GM19240 (cell line): ENCODE measurements around the gene KRTAP12-1.

ENCODE experiments used
- DNase-seq: peaks from one replicate; pipeline ENCODE4 v3.0.0; 2011; ENCODE audit warnings: low spot score; ENCODE audit not compliant: insufficient read length

KRTAP12-1 gene

DNA sequence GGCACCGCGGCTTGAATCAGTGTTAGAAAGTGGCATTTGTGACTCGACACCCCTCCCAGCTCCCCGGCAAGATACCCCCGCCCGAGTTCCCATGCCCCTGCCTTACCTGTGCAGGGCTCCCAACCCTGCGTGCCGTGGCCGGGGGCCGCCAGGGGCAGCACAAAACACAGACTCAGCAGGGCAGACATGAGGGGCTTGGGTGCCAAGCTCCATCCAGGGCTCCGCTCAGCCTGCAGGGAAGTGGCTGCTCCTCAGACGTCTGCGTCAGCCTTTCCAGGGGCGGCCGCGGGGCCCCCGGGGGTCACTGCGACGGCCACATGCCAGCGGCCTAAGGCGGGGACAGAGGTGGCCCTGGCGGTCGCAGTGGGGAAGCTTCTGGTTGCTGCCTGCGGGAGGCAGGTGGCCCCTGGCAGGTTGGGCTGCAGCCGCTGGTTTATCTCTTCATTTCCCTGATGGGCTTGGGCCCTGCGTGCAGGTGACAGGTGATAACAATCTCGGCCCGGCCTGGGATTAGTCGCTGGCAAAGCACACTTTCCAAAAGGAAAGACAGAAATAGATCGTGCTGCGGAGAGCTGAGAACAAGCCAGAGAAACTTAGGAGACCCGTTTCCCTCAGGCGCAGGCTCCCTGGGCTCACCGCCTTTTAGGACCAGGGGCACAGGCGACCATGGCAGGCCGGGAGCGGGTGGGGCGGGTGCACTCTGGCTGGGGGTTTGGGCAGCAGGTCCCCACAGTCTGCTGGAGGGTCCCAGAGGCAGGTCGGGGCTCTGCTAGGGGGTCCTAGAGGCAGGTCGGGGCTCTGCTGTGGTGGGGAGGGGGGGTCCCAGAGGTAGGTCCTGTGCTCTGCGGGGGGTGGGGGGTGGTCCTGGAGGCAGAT, 29.6 kb upstream of the KRTAP12-1 start, which contains the start of gene TSPEAR:
Gene TSPEAR, minus strand, starts transcription at position 246 of the 876 bp plus-strand sequence. Its CDS starts 58 bp downstream, at position 188.
- DNase-seq: no peak

DNA sequence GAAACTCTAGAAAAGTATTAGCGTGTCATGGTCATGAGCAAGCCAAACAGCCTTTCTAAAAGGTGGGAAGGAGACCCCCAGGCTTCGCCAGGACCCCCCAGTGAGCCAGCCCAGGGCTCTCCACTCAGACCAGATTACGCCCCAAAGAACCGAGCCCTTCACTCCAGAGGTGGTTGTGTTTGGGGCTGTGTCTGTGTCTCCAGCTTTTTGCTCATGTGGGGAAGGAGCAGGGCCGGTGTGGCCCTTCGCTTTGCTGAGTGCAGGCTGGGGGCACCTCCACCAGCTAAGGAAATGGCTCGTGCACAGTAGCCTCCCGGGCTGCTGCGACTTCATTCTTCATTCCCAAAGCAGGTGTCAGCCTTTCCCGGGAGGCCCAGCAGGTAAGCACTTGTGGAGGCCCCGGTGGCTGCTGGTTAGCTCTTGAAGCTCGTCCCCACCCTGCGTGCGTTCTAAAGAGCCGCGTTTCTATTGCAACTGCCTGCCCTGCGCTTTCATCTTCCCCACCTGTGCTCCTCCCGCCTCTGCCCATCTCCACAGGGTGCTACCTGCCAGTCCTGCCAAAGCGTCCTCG, 28.9 kb upstream of the KRTAP12-1 start:
- no peak for DNase-seq

DNA sequence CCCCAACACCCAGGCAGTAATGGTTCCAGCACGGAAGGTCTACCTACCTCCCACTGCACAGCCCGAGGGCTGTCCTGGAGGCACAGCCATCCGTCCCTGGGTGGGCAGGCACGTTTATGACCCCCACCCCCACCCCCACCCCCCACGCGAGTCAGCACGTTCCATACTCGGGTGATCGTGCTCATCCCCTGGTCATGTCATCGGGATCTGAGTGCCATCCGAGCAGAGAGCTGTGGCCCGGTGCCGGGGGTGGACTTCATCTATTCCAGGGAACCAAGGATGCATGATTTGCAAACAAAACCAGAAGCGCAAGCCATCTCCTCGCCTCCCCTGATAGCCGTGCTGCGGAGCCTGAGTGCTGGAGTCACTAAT, 28.3 kb upstream of the KRTAP12-1 start:
- no peak for DNase-seq

DNA sequence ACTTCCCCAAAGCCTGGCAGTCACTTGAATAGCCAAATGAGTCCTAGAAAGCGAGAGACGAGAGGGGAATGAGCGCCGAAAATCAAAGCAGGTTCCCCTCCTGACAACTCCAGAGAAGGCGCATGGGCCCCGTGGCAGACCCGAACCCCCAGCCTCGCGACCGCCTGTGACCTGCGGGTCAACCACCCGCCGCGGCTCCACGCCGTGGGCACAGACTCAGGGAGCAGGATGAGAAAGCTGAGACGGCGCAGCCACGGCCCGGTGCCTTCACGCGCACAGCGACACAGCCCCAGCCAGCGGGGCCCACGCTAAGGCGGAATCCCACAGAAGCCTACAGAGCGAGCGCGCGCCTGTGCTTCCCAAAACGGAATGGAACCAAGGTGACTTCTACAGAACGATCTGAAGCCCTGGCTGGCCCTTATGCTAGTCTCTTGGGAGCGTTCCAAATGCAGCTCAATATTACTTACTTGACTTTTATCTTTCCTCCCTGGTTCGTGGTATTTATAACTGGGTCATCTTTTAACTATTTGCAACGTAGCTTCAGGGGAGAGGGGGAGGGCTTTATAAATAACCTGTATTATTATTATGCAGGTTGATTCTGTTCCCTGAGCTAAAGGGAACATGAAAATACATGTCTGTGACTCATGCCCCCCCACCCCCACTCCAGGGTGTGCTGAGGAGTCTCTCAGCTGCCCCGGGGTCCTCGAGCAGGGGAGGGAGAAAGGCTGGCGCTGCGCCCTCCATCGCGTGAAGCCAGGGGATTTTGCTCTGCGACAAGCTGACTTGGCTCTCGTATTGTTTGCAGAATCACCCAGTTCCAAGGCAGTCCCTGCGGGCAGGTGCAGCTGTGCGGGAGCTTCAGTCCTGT, 27.7 kb upstream of the KRTAP12-1 start:
- DNase-seq: no peak

DNA sequence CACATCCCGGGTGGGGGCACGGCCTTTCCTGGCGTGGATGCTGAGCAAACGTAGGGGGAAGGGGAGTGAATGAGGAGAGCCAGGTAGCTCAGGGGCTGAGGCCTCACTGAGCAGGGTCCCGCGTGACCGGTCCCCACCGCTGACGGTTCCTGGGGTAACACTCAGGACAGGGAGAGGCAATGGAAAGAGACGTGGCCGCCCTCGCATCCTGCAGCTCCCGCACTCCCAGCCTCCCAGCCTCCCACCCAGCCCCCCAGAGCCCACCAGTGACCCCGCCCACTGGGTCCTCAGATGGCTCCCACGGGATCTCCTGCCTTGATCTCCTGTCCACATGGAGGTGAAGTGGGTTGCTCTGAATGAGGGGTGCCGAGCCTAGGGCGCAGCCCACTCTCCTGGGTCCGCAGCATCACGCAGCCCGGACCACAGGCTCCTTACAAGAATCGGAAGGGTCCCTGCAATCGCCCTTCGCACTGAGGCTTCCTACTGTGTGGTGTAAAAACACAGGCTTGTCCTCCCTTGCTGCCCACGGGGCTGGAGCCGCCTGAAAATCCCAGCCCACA, 27.0 kb upstream of the KRTAP12-1 start:
- no peak for DNase-seq

DNA sequence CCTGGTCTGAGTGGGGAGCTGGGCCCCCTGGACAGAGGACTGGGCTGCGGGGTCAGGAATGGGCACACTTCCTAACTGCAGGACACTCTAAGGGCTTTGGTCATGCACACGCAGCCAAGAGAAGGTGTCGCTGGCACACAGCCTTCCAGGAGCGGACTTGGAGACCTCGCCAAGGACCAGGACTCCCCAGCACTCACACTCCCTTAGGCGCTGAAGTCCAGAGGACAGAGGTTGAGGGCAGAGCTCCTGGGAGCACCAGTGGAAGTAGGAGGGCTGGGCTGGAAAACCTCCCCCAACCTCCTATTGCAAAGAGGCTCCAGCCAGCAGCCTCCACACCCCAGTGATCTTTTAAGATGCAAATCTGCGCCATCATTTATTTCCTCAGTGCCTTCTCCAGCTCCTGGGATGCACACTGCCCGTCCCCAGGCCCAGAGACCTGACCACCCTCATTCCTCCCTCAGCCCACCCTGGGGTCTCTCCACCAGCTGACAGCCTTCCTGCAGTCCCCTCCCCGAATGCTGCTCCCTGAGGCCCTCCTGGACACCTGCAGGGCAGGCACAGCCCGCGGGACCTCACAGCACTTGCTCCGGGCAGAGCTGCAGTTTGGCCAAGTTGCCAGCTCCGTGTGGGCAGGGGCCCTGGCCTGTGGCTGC, 26.4 kb upstream of the KRTAP12-1 start:
- no peak for DNase-seq

DNA sequence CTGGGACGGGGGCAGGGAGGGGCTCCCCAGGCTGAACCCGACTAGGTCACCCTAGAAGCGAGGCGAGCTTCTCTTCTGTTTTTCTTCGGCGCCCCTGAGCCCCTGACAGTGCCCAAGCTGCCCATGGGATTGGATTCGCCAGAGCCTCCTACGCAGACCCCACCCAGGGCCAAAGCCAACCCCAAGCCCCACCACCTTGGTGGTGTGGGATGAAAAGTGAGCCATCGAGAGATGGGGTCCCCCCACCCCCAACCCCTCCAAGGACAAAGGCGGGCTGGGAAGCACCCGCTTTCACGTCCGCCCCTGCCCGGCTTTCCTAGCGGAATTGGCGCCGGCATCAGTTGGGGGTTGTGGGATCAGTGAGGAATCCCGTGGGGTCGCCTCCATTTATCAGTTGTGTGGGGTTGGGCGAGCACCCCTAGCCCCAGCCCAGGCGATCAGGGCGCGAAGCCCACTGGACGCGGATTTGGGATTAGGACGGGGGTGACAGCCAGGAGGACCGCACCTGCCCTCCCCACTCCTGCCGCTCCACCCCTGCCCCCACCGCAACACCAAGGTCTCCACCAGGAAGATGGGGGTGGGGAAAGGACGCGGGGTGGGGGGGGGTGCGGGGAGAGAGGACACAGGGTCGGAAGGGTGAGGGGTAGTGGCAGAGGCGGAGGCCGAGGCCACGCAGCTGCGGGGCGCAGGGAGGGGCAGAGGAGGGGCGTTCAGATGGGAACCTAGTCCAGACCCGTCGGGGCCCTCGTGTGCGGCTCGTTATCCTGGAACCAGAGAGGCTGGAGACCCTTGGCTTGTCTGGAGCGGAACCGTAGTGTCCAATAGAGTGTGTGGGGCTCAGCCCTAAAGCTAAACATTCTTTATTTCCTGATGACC, 25.0 kb upstream of the KRTAP12-1 start:
- no peak for DNase-seq

DNA sequence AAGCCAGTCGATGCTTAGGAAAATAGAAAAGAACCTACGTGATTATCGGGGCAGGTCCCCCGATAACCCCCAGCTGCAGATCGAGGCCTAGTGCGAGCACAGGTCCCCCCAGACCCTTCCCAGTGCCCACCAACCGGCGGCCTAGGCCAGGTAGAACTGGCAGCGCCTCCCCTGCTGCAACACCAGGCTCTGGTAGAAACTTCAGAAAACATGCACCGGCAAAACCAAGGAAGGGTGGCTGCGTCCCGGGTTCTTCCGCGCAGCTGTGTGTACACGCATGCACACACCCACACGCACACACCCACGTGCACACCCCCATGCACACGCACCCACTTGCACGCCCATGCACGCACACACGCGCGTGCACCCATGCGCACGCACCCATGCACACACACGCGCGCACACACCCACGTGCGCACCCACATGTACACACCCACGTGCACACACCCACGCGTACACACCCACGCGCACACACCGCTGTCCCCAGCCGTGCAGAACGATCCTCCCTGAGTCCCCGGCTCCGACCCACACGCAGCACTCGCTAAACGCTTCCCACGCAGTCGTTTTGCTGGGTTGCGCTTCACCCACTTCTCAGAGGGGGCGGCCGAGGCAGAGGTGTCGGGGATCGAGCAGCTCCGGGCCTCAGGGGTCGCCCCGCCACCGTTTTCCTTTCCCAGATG, 24.2 kb upstream of the KRTAP12-1 start:
- no peak for DNase-seq

DNA sequence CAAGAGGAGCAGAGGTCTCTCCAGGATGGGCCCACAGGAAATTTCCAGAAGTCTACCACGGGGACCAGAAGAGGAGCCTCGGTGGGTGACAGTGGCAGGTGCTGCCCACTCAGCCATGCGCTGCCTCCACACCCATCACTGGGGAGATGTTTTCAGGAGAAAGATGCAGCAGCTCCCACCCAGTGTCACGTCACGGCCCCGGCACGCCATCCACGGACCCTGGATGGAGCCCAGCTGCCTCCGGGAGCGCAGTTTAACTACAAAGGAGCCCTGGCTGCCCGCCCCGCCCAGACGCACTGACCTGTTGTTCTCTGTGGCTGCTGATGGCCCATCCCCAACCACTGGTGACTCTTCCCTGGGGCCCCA, 22.7 kb upstream of the KRTAP12-1 start:
- DNase-seq: no peak

DNA sequence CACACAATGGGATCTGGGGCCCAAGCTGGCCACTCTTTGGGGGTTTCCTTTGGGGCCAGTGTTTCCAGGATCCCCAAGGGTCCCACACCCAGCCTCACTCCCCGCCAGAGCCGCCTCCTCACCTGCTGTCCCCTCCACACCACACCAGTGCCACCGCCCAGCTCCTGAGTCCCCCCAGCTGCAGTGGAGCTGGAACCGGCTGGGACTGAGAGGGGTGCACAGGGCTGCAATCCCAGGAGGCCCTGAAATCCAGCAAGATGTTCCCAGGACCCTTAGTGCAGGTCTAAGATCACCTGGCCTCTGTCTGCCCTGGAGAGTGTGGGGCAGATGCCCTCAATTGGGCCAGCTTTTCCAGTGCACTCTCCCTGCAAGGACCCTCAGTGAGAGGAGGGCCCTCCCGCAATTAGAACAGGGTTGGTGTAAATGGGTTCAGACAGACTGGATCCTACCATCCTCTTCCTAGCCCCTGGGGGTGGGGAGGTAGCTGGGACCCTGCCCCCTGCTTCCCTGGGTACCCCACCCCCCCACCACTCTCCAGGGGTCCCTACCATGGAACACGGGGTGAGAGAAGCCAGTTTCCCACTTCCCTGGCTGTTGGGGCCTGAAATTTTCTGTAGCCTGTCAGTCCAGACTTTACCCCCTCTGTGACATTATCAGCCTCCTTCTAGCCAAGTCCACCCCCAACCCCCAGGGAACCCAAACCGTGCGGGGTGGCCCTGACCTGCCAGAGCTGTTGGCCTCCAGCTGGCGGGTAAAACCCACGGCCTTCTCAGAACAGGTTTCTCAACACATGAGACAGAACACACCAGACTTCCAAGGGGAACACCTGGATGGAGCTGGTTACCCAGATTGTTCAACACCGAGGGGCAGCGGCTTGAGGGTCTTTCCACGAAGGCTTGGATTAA, 22.0 kb upstream of the KRTAP12-1 start:
- DNase-seq: no peak

DNA sequence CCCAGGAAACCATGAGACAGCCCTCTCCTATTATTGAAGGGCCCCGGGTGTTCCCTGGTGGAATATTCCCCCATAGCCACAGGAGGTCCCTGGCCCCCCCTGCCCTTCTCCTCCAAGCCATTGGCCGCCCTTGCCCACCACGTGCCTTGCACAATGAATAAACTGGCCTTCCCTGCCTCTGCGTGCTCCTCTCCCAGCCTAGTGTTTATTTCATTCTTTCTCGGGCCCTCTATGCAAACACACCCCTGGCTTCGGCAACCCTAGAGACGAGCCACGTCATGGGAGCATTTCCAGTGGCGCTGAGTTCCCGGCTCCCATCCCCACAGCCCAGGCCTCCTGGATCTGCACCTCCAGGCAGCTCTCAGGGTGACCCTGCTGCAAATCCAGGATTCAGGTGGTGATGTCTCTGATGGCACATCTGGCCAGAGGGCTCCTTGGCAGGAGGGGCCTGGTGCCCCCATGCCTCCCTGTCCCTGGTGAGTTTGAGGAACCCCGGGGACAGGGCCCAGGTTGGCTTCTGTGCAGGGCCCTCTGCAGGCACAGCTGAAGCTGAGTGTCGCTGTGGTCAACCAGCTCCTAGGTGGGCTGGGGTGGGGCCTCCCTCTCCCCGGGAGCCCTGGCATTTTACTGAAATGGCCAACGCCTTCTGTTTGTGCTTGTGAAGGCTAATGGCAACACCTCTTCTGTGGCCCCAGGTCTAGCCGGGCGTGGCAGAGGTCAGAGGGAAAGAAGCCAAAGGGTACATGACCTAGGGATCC, 21.2 kb upstream of the KRTAP12-1 start:
- DNase-seq: no peak

DNA sequence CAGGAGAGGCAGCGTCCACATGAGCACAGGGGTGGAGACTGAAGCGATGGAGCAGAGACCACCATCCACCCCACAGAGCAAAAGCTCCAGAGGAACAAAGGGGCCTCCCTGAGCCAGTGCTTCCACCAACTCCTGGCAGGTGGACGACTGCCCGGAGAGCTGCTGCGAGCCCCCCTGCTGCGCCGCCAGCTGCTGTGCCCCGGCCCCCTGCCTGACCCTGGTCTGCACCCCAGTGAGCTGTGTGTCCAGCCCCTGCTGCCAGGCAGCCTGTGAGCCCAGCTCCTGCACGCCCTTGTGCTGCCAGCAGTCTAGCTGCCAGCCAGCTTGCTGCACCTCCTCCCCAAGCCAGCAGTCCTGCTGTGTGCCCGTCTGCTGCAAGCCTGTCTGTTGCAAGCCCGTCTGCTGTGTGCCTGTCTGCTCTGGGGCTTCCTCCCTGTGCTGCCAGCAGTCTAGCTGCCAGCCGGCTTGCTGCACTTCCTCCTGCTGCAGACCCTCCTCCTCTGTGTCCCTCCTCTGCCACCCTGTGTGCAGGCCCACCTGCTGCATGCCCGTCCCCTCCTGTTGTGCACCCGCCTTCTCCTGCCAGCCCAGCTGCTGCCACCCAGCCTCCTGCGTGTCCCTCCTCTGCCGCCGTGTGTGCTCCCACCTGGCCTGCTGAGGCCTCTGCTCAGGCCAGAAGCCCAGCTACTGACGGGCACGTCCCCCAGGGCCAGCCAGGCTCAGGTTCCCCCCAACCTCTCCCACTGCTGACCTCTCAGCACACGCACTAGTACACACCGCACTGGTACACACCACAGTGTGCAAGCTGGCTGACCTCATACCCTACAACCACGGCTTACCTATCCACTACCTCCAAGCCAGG, 20.4 kb upstream of the KRTAP12-1 start:
- DNase-seq: no peak

DNA sequence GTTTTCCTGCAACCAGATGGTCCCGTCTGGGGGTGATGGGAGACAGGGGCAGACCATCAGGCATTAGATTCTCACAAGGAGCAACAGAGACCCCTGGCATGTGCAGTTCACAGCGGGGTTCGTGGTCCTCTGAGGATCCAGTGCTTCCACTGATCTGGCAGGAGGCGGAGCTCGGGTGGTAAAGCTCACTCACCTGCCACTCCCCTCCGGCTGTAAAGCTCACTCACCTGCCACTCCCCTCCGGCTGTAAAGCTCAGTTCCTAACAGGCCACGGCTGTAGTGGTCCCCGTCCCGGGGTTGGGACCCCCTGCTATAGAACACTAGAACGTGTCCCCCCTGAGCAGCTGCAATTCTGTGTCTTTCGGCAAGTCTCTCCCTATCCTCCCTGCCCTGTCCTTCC, 19.6 kb upstream of the KRTAP12-1 start:
- no peak for DNase-seq

DNA sequence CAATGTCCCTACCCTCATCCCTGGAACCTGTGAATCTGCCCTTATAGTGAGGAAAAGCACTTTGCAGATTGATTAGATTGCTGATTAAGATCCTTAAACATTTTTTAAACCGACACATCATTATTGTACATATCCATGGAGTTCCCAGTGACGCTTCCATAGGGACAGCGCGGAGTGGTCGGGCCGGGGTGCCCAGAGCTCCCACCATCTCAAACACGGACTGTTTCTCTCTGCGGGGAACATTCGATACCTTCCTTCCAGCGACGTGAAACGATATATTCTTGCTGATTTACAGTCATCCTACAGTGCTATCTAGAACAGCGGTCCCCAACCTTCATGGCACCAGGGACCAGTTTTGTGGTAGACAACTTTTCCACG, 19.0 kb upstream of the KRTAP12-1 start:
- no peak for DNase-seq

DNA sequence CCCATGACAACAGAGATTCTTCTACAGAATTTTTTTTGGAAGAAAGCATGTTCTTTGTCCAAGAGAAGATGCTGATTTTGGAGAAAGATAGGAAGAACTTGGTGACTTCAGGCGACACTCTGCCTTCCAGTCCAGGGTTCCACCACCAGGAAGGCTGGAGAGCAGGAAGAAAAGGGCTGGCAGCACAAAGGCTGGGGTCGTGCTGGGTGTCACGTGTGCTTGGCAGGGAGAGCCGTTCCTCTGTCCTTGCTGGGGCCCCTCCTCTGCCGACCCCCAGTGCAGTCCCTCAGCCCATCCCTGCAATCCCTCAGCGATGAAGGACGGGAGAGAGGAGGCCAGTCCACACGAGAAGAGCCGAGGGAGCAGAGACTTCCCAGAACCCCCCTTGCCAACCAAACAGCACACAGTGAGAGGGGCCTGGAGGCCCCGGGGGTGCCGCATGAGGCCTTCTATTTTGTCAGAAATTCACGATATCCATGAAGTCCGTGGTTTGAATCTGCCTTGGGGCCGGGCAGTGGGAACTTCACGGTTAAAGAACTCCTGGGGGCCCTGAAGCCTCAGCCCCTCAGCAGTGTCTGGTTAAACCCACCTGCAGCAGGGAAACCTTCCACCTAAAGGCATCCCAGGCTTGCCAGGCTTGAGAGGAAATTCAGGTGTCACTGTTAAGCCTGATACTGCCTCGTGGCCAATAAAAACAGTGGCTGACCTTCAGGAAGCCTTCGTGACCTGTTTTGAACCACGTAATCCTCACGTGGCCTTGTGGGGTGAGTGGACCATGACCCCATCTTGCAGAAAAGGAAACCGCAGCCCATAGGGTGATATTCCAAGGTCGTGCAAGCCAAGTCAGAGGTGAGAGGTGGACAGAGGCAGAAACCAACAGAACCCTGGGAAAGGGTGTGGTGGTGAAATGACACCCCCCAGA, 18.4 kb upstream of the KRTAP12-1 start:
- no peak for DNase-seq

DNA sequence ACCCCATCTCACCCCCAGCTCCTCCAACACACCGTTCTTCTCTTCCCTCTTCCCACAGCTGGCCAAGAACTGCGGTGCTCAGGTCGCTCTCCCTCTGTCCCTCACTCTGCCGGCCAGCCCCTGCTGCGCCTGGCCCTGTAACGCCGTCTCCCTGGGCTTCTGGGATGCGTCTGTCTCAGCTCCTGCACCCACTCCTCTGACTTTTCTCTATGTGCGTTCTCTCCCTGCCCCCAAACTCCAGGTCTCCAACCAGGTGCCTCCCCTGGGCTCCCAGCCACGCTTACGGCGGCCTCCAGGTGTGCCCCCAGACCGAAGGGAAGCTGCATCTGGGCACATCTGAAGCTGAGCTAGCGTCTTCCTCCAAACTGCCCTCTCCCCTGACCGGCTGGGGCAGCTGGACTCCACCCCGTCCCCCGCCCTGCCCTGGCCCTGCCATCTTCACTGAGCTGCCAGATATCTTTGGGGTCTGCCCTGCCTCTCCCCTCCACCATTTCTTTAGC, 17.6 kb upstream of the KRTAP12-1 start:
- DNase-seq: no peak
